RPMI8226 (cell line): ENCODE results near the gene BEST2.
"Not testable (repeated sequence)": the region's sequence is repeated elsewhere in the genome, so short reads cannot be mapped to it uniquely, and the experiment has no call there.

Experiments
- DNase-seq: peaks from one replicate; pipeline ENCODE4 v3.0.0-alpha.2; 2015

Gene BEST2

DNA sequence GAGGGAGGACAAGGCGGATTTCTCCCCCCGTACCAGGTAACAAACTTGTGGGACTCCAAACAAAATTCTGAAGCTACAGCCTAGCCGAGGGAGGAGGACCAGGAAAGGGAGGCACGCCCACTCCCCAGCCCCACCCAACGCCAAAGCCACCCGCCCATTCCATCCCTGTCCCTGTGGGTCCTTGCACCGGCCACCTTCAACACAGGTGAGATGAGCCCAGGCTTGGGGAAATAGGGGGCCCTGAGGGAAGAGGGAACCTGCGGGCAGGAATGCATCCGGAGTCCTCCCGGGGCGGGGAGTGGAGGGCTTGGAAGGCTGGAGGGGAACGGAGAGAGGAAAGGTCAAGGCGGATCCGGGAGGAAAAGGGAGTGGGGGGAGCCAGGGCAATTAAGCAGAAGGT lies at the start of gene BEST2:
Gene BEST2, plus strand, starts transcription at position 157 of the 400 bp plus-strand sequence. CDS start 802 bp downstream, outside the sequence.
- DNase-seq = no peak

DNA sequence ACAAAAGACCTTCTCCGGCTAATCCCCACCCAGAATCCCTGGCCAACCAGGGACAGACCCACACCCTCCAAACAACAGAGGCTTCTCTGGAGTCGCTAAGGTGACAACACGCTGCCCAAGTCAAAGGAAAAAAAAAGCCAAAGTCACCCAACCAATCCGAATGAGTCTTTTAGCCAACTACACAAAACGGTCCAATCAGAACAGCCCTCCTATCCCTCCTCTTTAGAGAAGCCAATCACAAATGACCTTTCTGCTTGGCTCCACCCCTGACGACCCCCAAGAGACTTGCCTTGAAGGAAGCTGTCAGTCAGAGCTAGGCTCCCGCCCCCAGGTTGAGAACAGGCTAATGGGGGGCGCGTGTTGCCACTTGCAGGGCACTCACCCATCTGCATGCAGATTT lies 48.5 kb upstream of the BEST2 start:
- DNase-seq = no peak

DNA sequence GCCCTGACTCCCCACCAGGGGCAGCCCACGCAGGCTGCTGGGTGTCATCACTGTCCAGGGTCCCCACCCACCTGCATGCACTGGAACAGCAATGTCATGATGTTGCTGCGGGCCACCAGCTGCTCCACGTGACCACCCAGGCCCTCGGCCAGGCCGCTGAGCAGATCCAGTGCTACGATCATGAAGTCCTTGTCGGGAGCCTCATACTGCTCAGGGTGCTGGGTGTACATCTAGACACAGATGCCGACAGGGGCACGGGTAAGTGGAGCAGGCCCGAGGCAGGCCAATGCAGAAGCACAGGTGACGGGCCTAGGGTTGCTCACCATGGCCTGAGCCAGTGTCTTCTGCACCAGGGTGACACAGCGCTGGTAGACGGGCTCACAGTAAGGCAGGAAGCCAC lies 46.4 kb upstream of the BEST2 start:
- DNase-seq = no peak

DNA sequence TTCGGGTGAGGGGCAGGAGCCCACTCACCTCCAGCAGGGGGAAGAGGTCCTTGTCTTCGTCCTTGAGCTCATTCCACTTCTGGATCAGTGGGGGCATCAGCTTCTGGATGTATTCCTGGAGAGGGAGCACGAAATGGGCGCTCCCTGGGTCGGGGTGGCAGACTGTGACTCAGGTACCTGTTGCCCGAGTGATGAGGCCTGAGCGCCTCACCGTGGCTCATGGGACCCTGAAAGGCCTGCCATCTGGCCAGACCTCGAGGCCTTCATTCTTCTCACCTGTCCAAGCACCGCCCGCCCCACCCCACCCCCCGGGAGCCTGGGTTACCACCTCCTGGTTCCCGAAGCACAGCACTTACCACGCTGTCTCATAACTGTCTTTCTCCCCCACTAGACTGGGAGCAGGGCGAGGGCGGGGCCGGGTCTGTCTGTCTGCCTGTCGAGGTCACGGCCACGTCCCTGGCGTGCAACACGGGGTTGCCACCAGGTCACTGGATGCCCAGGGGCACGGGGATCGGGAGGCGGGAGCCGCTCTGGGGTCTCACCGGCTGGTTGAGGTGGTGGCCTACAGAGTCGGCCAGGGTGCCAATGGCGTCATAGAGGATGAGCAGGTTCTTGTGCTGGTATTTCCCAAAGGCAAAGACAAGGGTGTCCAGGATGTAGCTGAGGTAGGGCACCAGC lies 45.8 kb upstream of the BEST2 start:
- no peak for DNase-seq

DNA sequence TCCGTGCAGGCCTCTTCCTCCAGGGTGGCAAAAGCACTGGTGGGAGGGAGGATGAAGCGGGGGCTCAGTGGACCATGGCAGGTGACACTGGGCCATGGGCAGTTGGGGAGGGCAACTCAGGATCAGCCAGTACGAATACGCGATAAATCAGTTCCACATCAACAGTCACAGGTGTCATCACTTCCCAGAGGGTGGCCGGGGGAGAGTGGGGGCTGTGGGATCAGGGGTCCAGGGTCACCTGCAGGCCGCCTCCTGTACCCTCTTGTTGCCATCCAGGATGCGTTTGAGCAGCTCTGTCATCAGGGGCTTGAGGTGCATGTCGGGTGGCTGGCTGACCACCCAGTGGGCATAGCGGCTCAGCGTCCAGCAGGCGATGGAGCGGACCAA lies 45.3 kb upstream of the BEST2 start:
- no peak for DNase-seq

DNA sequence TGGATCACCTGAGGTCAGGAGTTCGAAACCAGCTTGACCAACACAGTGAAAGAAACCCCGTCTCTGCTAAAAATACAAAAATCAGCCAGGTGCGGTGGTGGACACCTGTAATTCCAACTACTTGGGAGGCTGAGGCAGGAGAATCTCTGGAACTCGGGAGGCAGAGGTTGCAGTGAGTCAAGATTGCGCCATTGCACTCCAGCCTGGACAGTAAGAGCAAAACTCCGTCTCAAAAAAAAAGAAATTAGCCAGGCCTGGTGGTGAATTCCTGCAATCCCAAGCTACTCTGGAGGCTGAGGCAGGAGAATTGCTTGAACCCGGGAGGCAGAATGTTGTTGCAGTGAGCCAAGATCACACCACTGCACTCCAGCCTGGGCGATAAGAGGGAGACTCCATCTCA lies 43.0 kb upstream of the BEST2 start:
- DNase-seq = no peak

DNA sequence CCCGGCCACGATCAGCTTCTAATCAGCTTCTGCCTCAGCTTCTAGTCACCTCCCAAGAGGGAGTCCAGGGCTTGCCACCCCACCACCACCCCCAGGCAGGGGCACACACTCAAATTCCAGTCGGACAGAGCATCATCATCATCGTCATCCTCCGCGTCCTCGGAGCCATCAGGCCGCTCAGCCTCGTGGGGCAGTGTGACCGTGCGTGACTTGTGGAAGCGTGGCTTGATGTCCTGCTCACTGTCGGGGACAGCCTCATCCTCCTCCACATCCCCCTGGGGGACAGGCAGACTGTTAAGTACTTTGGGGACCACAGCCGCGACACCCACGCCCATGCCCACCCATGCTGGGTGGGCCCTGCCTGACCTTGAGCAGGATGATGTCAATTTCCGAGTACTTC lies 40.4 kb upstream of the BEST2 start:
- no peak for DNase-seq

DNA sequence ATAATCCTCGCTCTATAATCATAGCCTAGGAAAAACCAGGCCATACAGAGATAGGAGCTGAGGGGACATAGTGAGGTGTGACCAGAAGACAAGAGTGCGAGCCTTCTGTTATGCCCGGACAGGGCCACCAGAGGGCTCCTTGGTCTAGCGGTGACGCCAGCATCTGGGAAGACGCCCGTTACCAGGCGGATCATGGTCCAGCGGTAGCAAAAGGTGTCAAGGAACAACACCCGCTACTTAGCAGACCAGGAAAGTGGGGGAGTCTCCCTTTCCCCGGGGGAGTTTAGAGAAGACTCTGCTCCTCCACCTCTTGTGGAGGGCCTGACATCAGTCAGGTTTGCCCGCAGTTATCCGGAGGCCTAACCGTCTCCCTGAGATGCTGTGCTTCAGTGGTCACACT lies 39.5 kb upstream of the BEST2 start:
- DNase-seq = not testable (repeated sequence)

DNA sequence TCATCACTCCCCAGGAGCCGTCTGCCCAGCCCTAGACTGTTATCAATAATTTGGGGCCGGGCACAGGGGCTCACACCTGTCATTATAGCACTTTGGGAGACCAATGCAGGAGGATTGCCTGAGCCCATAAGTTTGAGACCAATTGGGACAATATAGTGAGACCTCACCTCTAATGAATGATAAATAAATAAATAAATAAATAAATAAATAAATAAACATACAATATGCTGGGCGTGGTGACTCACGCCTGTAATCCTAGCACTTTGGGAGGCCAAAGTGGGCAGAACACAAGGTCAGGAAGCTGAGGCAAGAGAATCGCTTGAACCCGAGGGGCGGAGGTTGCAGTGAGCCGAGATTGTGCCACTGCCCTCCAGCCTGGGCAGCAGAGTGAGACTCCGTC lies 38.3 kb upstream of the BEST2 start:
- not testable (repeated sequence) for DNase-seq

DNA sequence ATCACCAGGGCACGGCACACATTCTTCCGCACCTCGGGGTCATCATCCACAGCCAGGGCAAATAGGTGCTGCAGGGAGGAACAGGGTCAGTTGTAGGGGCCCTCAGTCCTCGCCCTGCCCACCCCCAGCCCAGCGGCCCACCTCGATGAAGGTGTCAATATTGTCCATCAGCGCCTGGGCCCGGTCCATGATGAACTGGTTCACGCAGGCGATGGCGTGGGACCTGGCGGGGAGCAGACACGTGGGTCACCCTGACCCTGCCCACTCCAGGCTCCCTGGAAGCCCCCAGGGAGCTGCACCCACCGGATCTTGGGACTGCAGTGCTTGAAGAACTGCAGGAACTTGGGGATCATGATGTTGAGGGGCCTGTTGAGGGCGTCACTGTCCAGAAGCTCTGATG lies 36.5 kb upstream of the BEST2 start:
- no peak for DNase-seq

DNA sequence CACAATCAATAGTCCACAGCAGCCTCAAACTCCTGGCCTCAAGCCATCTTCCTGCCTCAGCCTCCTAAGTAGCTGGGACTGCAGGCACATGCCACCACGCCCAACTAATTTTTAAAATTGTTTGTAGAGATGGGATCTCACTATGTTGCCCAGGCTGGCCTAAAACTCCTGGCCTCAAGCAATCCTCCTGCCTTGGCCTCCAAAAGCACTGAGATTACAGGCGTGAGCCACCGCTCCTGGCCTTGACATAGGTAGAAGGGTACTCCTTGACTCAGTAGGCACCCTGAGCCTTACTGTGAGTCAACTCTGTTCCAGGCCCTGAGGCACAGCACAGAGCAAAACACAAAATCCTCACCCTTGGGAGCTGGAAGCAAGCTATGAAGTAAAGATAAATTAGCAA lies 35.7 kb upstream of the BEST2 start:
- no peak for DNase-seq

DNA sequence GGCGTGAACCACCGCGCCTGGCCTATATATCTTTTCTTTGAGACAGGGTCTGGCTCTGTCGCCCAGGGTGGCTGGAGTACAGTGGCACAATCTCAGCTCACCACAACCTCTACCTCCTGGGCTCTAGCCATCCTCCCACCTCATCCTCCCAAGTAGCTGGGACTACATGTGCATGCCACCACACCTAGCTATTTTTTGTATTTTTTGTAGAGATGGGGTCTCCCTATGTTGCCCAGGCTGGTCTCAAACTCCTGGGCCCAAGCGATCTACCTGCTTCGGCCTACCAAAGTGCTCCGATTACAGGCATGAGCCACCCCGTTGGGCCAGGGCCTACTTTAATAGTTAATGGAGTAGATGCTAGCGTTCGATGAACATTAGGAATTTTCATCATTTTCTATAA lies 31.3 kb upstream of the BEST2 start:
- DNase-seq = no peak

DNA sequence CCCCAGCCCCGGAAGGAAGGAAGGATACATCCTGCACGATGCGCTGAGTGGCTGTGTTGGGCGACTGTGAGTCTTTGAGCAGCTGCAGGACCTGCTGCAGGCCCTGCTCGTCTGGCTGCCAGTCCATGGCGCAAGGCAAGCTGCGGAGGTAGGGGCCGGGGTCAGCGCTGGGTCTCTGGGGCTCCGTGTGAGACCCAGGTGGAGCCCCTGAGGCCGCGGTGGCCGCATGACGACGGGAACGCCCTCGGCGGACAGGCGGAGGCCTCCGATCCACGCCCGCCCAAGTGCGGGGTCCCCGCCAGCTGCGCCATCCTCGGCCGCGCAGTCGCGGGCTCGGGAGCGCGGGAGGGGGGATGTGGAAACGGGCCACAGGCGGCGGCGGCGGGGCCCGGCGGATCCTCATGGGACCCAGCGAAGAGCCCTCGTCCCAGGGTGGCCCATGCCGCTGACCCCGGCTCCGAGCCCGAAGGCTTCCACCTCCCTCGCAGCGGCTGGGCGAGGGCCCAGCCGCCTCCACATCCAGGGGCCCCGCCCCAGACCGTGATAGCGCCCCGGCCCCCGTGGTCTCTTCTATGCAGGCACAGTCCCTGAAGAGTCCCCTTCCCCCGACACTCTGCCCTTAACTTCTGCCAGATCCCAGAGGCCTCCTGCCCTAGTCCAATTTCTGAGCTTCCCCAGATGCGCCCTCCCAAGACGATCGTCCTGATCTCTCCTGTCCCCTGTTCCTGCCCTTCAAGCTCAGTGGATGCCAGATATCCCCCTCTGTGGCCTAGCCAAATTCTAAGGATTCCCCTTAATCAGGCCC lies 30.5 kb upstream of the BEST2 start:
- no peak for DNase-seq

DNA sequence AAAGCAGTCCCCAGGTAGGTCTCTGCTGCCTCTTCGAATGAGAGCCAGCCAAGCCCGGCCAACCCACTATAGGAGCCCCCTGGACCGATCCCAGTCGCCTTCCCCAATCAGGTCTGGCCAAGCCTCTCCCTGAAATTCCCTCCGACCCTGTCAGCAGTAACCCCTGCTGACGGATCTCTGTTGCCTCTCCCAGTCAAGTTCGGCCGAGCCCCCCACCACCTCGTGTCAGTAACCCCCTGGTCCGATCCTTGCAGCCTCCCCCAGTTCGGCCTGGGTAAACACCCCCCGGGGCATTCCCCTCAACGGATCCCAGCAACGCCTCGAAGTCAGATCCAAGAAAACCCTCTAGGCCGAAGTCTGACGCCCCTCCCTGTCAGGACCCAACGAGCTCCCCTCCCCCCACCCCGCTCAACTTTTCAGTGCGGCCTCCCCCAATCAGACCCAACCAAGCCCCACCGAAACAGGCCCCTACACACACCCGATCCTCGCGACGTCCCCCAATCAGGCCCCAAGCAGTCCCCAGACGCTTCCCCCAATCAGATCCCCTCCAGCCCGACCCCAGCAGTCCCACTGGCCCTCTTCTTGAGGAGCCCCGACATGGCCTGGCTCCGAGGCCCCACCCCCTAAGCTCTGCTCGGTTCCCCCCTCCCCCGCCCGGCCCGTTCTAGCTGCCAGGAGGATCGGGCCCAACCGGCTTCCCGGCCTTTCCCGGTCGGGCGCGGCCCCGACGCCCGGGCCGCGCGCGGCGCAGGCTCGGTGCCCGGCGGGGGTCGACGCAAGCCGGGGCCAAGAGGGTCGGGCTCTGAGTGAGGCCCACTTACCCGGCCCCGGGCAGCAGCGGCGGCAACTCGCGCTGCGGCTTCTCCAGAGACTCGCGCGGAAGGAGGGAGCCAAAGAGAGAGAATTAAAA lies 29.7 kb upstream of the BEST2 start:
- peak; percentile 48 for DNase-seq

DNA sequence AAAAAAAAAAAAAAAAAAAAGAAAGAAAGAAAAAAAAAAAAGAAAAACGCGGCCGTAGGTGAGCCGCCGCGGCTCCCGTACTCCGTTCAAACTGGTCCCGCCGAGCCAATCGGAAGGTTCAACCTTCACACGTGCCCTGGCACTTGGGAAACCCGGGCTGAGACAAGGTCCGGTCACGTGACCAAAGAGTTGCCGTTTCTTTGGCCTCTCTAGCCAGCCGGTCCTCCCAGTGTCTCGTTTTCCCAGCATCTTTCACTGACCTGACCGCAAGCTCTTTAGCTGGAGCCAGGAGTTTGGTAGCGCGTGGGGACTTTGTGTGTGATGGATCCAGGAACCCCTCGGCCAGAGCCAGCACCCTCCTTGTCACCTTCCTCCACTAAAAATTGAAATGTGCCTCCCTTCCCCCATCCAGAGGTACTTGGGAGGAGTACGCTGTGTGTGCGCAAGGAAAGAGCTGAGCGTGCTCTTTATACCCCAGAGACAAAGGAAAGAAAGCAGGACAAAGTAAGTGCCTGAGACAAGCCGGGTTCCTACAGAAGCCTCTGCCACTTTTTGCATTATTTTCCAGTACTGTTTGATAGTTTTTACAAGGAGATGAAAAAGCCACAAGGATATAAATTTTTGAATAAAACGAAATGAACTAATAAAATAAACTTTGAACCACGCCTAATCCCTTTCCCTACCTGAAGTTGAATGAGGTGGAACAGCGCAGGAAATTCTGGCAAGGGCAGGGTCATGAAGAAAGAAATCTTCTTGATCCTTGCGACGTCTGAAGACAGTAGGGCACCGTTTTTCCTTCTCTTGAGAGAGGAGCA lies 28.8 kb upstream of the BEST2 start:
- DNase-seq = peak; percentile 99

DNA sequence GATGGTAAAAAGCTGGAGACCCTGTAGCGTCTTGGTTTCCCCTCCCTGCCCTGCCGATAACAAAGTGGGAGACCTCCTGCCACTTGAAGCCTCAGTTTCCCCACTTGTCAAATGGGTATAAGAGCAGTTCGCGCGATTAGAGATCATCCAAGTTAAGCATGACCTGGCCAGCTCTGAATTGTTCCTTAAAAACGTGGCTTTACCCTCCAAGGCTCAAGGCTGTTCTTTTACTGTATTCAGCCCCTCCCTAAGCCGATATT lies 28.3 kb upstream of the BEST2 start:
- no peak for DNase-seq

DNA sequence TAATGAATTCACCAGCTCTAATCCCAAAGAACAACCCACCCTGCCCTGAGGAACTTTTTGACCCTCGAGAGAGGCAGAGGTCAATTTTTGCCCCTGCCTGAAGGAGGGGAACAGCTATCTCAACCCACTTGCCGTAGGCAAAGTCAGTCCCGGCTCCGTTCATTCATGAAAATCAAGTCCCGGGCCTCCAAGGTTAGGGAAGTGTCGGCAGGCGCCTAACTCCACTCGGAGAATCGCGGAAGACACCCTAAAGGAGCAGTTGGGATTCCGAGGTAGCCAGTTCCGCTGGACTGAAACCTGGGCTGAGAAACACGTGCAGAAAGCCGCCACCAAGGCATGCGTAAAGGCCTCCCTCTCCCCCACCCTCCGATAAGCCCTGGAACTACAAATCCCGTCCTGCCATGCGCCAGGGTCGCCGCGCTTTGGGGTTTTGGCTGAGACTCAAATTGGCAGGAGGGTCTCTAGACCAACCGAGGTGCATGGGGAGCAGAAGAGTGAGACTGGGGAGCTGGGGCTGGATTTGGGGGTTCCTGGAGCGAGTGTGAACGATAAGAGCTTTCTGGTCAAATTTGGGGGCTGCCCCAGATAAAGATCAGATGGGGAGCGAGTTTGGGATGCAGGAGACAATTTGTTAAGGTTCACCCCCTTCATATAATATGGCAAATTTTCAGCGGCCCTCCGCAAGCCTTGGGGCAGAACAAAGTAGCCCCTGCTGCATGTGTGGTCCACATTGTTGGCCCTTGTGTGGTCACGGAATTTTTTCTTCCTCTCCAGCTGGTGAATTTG lies 27.8 kb upstream of the BEST2 start, which contains the start of gene TNPO2:
Gene TNPO2, minus strand, starts transcription at position 292 of the 786 bp plus-strand sequence. CDS start 2,955 bp downstream, outside the sequence.
- DNase-seq = peak; percentile 83

DNA sequence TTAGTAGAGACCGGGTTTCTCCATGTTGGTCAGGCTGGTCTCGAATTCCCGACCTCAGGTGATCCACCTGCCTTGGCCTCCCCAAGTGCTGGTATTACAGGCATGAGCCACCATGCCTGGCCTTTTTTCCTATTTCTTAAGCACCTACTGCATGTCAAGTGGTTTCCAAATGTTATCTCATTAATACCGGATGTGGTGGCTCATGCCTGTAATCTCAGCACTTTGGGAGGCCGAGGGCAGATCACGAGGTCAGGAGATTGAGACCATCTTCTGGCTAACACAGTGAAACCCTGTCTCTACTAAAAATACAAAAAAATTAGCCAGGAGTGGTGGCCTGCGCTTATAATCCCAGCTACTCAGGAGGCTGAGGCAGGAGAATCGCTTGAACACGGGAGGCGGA lies 26.0 kb upstream of the BEST2 start:
- not testable (repeated sequence) for DNase-seq

DNA sequence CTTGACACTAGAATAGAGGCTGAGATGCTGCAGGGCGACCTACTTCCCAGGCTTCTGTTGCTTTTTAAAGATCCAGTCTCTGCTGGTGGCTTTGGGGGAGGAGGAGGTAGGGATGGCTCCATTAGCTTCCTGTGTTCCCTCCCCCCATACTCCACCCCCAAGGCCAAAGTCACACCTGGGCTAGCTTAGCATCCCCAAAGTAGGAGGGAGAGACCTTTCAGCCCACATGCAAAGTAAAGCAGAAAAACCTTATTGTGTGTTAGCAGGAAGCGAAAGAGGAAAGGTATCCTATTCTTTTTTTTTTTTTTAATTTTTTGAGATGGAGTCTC lies 24.6 kb upstream of the BEST2 start:
- no peak for DNase-seq

DNA sequence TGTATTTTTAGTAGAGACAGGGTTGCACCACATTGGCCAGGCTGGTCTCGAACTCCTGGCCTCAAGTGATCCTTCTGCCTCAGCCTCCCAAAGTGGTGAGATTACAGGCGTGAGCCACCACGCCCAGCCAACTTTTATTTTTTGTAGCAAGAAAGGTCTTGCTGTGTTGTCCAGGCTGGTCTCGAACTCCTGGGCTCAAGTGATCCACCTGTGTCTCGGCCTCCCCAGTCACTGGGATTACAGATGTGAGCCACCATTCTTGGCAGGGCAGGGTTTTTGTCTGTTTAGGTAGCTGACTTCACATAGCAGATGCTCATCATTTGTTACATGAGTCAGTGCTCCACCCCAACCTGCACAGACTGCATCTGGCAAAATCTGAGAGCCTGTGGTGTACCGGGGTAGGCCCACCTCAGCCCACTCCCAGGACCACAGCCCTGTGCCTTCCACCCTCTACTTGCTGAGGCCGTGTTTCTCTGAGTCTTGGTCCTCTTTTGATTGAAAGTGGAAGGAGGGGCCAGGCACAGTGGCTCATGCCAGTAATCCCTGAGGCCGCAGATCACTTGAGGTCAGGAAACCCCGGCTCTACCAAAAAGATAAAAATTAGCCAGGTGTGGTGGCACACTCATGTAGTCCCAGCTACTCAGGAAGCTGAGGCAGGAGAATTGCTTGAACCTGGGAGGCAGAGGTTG lies 23.7 kb upstream of the BEST2 start:
- no peak for DNase-seq

DNA sequence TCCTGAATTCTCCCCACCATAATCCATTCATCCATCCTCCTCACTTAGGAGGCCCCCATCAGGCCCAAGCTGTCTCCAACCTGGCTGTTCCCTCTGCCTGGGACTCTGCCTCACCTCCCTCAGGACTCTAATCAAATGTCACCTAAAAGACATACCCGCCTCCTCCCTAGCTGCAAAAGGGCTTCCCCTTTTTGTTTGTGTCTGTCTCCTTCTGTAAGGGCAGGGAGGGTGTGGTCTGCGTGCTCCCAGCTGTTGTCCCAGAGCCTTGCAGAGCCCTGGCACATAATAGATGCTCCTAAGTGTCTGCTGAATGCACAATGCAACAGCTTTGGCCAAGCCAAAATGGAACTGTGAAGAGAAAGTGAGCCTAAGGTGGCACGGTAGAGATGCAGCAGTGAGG lies 21.5 kb upstream of the BEST2 start:
- no peak for DNase-seq

DNA sequence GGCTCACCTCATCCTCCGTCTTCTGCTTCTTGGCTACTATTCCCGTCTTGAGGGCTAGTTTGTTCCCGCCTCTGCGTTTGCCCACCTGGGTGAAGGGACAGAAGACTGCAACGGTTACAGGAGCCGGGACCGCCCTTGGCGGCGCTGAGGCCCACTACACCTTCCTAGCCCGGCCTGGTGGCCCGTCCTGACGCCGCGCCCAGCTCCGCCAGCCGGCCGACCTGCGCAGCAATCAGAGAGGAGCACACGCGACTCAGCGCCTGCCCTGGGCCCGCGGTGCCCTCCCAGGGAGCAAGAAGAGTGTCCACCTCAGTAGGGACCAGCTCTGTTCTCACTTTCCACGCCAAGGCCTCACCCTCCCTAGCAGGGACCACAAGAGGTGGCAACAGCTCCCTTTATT lies 20.3 kb upstream of the BEST2 start:
- DNase-seq = no peak
